ENCODE results near the gene CENPS.

DNA sequence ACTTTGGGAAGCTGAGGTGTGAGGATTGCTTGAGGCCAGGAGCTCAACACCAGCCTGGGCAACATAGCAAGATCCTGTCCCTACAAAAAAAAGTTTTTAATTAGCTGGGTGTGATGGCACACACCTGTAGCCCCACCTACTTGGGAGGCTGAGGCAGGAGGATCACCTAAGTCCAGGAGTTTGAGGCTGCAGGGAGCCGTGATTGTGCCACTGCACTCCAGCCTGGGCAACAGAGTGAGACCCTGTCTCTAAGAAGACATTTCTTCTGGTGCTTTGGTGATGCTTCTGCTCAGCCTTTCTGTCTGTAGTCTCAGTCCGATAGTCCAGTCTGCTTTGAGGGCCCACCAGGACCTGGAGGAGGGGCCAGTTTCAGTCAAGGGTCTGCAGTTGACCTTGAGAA, 23.0 kb upstream of the CENPS start:
- TF ChIP-seq POLR2AphosphoS5 (IDR thresholded peaks at IDR 0.05) (no peak), POLR2A (IDR thresholded peaks at IDR 0.05) (no peak)
- TF ChIP-seq, protein P1, sequence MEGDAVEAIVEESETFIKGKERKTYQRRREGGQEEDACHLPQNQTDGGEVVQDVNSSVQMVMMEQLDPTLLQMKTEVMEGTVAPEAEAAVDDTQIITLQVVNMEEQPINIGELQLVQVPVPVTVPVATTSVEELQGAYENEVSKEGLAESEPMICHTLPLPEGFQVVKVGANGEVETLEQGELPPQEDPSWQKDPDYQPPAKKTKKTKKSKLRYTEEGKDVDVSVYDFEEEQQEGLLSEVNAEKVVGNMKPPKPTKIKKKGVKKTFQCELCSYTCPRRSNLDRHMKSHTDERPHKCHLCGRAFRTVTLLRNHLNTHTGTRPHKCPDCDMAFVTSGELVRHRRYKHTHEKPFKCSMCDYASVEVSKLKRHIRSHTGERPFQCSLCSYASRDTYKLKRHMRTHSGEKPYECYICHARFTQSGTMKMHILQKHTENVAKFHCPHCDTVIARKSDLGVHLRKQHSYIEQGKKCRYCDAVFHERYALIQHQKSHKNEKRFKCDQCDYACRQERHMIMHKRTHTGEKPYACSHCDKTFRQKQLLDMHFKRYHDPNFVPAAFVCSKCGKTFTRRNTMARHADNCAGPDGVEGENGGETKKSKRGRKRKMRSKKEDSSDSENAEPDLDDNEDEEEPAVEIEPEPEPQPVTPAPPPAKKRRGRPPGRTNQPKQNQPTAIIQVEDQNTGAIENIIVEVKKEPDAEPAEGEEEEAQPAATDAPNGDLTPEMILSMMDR (IDR thresholded peaks at IDR 0.05): no peak
